ENCODE results near the gene TCP11.

TCP11 gene

DNA sequence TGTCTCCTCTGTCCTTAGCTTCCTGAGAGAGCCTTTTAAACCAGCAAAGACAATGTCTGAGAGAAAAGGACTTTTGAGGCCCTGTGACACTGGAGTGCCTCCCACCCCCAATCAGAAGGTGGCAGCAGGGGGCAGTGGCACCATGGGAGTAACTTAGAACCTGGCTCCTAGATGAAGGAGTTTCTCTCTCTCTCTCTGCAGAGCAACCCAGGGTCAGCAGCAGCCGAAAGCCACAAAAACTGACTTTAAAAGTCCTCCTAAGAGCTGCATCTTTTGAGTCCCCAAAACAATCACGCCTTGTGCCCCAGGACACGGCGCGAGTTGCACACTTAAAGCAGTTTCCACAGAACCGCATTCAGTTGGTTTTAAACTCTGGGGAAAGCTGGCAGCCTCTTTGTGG, 5.3 kb upstream of the TCP11 start:
- TF ChIP-seq, protein P1, sequence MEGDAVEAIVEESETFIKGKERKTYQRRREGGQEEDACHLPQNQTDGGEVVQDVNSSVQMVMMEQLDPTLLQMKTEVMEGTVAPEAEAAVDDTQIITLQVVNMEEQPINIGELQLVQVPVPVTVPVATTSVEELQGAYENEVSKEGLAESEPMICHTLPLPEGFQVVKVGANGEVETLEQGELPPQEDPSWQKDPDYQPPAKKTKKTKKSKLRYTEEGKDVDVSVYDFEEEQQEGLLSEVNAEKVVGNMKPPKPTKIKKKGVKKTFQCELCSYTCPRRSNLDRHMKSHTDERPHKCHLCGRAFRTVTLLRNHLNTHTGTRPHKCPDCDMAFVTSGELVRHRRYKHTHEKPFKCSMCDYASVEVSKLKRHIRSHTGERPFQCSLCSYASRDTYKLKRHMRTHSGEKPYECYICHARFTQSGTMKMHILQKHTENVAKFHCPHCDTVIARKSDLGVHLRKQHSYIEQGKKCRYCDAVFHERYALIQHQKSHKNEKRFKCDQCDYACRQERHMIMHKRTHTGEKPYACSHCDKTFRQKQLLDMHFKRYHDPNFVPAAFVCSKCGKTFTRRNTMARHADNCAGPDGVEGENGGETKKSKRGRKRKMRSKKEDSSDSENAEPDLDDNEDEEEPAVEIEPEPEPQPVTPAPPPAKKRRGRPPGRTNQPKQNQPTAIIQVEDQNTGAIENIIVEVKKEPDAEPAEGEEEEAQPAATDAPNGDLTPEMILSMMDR (IDR thresholded peaks at IDR 0.05): peak; percentile 59

DNA sequence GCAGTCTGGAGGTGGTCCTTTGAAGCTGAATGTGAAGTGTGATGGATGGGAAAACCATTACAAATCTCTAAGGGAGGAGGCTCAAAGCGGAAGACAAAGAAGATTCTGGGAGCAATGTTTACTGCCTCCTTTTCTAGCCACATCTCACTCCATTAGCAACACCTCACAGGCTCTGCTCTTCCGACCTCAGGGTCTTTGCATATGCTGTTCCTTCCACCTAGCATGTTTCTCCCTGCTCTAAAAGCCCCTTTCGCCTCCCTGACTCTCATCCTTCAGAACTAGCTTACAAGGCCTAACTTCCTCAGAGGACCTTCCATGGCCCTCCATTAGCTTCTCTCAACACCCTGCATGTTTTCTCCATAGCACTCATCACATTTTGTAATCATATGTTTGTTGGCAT, 4.6 kb upstream of the TCP11 start:
- TF ChIP-seq, protein P1 (IDR thresholded peaks at IDR 0.05): no peak

DNA sequence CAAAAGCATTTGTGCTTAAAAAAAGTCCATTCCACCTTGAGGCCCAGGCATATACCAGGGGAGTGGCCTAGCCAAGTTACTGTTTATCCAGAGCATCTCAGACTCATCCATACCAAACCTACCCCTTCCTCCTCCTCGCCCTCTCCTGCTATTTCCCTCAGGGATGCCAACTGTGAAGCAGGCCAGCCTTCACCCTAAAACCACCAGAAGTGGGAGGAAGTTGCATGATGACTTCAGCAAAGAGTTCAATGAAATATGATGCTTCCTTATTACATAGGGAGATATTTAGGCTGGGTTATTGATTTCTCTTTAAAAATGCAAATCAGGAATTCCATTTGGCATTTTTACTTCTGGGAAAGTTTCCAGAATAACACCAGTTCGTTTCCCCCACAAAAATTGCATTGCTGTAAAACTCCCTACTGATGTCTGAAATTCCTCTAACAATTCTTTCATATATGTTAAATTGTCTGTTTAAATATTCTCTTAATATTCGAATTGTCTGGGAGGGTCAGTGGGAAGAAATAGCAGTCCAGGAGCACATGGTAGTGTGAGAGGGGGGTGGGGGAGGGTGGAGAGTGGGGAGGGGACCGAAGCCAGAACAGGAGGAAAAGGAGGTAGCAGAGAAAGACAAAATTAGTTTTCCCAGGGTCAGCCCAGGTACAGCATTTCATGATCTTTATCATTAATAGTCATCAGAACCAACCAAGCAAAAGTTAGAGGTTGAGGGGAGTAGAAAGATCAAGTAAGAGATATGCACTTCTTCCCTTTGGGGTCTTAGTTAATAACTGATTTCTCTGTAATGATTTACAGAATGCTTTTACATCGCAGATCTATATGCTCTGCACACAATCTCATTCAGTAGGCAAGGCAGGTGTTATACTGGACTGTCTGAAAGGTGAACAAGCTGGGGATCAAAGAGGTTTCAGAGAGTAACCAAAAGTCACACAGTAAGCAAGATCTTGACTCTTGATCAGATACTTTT, 1.7 kb upstream of the TCP11 start:
- TF ChIP-seq, protein P1 (IDR thresholded peaks at IDR 0.05): no peak

DNA sequence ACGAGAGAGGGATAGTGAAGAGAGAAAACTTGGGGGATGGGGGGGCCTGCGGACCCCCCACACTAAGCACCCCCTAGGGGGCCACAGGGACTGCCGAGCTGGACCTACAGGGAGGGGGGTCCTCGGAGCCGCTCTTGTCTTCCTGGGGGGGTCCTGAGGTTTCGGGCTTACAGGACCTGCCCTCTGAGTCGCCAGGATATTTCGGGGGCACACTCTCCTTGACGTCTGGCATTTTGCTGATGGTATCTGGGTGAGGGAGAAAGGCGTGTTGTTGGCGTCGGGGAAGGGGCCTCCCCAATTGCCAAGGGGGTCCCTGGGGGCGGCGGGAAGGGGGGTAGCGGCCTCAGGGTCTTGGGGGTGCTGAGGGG, 516 bp downstream of the TCP11 start:
- TF ChIP-seq, protein P1 (IDR thresholded peaks at IDR 0.05): no peak

DNA sequence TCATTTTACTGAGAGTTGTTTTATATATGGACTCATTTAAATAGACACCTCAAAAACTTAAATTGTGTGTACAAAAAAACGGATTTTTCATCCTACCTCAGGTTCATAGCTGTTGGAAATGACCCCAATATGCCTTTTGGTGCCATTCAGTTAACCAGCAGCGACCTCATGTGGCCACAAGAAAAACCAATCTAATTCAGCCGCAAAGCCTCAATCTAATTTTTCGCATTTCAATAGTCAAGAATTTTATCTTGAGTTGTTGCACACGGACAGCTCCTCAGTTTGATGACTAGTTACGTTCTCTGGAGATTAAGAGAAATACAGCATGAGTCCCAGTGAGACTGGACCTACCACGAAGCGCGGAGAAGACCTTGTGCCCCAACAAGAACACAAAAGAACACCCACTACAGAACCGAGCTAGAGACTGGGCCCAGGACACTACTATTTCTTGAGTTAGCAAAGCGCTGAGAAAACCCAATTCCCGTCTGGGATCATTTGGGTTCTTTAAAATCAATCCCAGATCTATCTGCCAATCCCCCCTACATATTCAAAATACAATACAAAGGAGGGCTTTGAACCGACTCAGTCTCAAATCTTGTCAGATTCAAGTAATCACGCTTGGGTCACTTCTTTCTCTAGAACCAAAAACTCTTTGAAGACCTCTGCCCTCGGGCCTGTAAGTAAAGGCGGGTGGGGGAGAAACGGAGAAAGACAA, 1.1 kb downstream of the TCP11 start:
- TF ChIP-seq, protein P1 (IDR thresholded peaks at IDR 0.05): peak; percentile 70

DNA sequence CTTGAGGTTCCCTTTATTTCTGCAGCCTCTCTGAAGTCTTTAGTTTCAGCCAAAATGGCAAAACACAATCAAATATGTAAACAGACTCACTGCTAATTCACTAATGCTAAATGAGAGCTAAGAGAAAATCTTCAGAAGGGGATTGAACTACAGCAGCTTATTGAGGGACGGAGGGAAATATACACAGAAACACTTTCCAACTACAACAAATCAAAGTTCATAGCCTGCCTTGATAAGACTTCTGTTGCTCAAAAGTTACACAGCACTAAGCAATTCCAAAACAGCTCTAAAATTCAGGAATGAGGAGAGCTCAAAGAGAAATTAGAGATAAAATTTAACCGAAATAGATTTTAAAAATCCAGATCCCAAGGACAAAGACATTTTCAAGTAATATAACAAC, 1.7 kb downstream of the TCP11 start:
- TF ChIP-seq, protein P1 (IDR thresholded peaks at IDR 0.05): no peak

DNA sequence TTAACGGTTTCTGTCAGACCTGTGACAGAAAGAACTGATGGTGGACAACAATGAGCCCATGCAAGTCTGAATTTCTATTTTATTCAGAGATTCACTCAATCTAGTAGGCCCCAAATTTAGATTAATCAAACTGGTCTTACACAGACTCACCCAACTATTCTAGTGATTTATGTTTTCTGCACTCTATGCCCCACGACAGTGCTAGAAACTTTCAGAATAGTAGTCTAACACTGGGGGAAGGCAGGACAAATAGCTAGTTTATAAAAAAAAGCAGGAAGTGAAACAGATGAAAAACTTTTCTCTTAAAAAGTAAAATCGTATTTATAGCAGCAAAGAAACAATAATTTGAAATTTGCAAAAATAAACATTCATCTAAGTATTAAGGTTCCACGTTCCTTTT, 5.0 kb downstream of the TCP11 start:
- TF ChIP-seq, protein P1 (IDR thresholded peaks at IDR 0.05): no peak

All from LNCAP (cell line).